Activated CD8-positive, alpha-beta T cell treated with anti-CD3 and anti-CD28 coated beads for 36 hours (primary cell): ENCODE data around the gene TSPAN4. TPM values are rescaled to one million over a fixed set of nuclear protein-coding genes. Genes with fewer than 3 reads are reported as not detected.

Experiments
- ATAC-seq: fragments of 200-7000 bp; cut with Tn5 transposase; one replicate; pipeline ENCODE4 v1.10.0; 2021; ENCODE audit warnings: mild to moderate bottlenecking, moderate library complexity
- CTCF ChIA-PET: fragments of 350-600 bp; sonication (Branson Sonifier 250); formaldehyde crosslinking; loops from one replicate; lab custom pipeline; 2021; ENCODE audit warnings: antibody characterized with exemption; lab: Charles Lee
- POLR2A ChIA-PET: fragments of 350-600 bp; sonication (Branson Sonifier 250); formaldehyde crosslinking; loops from one replicate; lab custom pipeline; 2021; ENCODE audit warnings: antibody characterized with exemption; lab: Charles Lee
- DNase-seq: peaks from one replicate; pipeline ENCODE4 v3.0.0-alpha.2; 2020
- H3K27ac Mint-ChIP-seq: one replicate; pipeline ENCODE4 v1.8.0; 2021; ENCODE audit warnings: mild to moderate bottlenecking, mixed read lengths
- H3K27me3 Mint-ChIP-seq: one replicate; pipeline ENCODE4 v1.8.0; 2021; ENCODE audit warnings: mixed read lengths
- H3K36me3 Mint-ChIP-seq: one replicate; pipeline ENCODE4 v1.8.0; 2021; ENCODE audit warnings: low read depth, mixed read lengths
- H3K4me1 Mint-ChIP-seq: one replicate; pipeline ENCODE4 v1.8.0; 2021; ENCODE audit warnings: low read depth, mixed read lengths
- H3K4me3 Mint-ChIP-seq: one replicate; pipeline ENCODE4 v1.8.0; 2021; ENCODE audit warnings: mild to moderate bottlenecking, moderate library complexity, mixed read lengths
- H3K9me3 Mint-ChIP-seq: one replicate; pipeline ENCODE4 v1.8.0; 2021; ENCODE audit warnings: mixed read lengths
- intact Hi-C: fragments of 100-400 bp; cut with micrococcal nuclease; formaldehyde crosslinking; loops from one replicate; pipeline ENCODE4 v1.10.0; 2022
- total RNA-seq, 2 experiments: library from RNA; stranded (reverse); gene quantifications; one replicate each; pipeline ENCODE4 v1.2.3, GENCODE V29; 2021
- TF ChIP-seq, protein P1 (sequence below): fragments of 200-600 bp; IDR thresholded peaks from one replicate; pipeline ENCODE4 v1.8.0; 2022; ENCODE audit warnings: antibody characterized with exemption, mild to moderate bottlenecking

TSPAN4 gene
- total RNA-seq, 2 experiments from 2014 or later, result 15.4 to 16.0 TPM

DNA sequence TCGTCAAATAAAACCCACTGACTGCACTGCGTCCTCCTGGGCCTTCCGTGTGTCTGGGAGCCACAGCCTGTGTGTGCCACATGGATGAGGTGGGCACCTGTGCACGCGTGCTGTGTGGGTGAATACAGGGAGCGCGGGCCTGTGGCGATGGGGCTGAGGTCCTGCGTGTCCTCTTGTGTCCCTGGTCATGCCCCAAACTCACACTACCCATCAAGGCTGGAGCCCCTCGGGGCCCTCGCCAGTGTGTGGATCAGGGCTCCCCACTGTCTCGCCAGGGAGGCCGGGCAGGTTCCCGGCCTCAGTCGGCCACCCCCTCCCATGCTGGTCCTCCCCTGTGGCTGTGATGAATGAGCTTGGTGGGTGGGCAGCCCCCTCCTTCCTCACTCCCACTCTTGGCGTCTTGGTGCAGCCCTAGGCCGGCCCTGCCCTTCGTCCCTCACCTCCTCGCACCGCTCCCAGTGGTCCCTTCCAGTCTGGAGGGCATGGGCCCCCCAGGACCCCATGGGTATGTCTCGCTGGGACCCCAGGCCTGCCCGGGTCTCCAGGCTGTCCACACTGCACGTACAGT is 10.6 kb upstream of the TSPAN4 start:
- H3K27ac Mint-ChIP-seq, result no peak overlapping the region
- ATAC-seq (no peak), DNase-seq (no peak)
- no peak overlapping the region for H3K4me3 Mint-ChIP-seq
- TF ChIP-seq, protein P1, sequence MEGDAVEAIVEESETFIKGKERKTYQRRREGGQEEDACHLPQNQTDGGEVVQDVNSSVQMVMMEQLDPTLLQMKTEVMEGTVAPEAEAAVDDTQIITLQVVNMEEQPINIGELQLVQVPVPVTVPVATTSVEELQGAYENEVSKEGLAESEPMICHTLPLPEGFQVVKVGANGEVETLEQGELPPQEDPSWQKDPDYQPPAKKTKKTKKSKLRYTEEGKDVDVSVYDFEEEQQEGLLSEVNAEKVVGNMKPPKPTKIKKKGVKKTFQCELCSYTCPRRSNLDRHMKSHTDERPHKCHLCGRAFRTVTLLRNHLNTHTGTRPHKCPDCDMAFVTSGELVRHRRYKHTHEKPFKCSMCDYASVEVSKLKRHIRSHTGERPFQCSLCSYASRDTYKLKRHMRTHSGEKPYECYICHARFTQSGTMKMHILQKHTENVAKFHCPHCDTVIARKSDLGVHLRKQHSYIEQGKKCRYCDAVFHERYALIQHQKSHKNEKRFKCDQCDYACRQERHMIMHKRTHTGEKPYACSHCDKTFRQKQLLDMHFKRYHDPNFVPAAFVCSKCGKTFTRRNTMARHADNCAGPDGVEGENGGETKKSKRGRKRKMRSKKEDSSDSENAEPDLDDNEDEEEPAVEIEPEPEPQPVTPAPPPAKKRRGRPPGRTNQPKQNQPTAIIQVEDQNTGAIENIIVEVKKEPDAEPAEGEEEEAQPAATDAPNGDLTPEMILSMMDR, result no peak
- H3K4me1 Mint-ChIP-seq, result peaks cover 37% of the 10 kb centered on the region
- no peaks in the 10 kb centered on the region for H3K9me3 Mint-ChIP-seq
- H3K36me3 Mint-ChIP-seq, result no peaks in the 10 kb centered on the region
- peaks cover 40% of the 10 kb centered on the region for H3K27me3 Mint-ChIP-seq
- ChIA-PET POLR2A (interaction anchor here (0.6 to 21.1 kb wide), 3 partner anchors 9 to 79 kb away, joined by 3 to 273 read pairs (median 81); partner anchors contain the start of genes PNPLA2, POLR2L, RPLP2 and TSPAN4), CTCF (interaction anchor here (1.2 to 2.4 kb wide), 2 partner anchors 12 to 106 kb away, joined by 3 to 11 read pairs; partner anchors contain the start of gene PNPLA2)
- intact Hi-C loops, result no loop called here

DNA sequence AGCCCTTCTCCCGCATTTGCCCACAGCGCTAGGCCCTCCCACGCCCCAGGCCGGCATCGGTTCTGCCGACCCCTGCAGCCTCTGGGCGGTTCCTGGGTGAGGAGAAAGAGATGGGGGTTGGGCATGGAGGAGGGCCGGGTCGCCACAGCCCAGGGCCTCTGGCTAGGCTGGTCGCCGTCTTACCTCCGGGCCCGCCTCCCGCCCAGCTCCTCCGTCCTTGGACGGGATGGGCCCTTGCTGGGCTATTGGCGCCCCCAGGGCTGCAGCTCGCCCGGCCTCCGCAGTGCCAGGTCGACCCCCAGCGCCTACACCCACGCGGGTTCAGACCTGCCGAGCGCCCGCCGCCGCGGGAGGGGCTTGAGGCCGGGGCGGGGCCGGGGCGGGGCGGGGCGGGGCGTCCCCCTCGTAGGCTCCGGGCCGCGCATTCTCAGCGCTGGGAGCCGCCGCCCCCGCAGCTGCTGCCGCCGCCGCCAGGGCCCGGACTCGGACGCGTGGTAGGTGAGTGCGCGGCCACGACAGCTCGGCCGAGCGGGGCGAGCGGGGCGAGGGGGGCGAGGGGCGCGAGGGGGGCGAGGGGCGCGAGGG is 10.0 kb upstream of the TSPAN4 start, which contains the start of gene CD151:
Gene CD151 (plus strand): TSS at position 424 of the 585 bp plus-strand sequence. CDS start 3,118 bp downstream, outside the sequence.
- peaks cover 37% of the 10 kb centered on the region for H3K27me3 Mint-ChIP-seq
- ChIA-PET POLR2A (interaction anchor here (1.0 to 21.1 kb wide), 3 partner anchors 9 to 17 kb away, joined by 3 to 273 read pairs (median 81); partner anchors contain the start of genes PNPLA2, POLR2L, RPLP2 and TSPAN4), CTCF (interaction anchor here (1.2 to 2.4 kb wide), 2 partner anchors 13 to 106 kb away, joined by 3 to 11 read pairs; partner anchors contain the start of gene PNPLA2)
- ATAC-seq, result peak; percentile 46
- H3K9me3 Mint-ChIP-seq, result no peaks in the 10 kb centered on the region
- no peaks in the 10 kb centered on the region for H3K36me3 Mint-ChIP-seq
- peak; percentile 66 for DNase-seq
- intact Hi-C loops, result no loop called here
- TF ChIP-seq, protein P1, result no peak
- peaks cover 34% of the 10 kb centered on the region for H3K4me1 Mint-ChIP-seq
- no peak within 1 kb of the TSS for H3K27ac Mint-ChIP-seq
- H3K4me3 Mint-ChIP-seq, result peak within 1 kb of the TSS; percentile 64

GRCh38 chr11:833114-833791 is 9.4 kb upstream of the TSPAN4 start:
- TF ChIP-seq, protein P1, result no peak
- H3K4me1 Mint-ChIP-seq, result peaks cover 30% of the 10 kb centered on the region

GRCh38 chr11:833849-834311 is 8.8 kb upstream of the TSPAN4 start:
- peaks cover 26% of the 10 kb centered on the region for H3K27me3 Mint-ChIP-seq
- H3K4me3 Mint-ChIP-seq, result peak overlapping the region; percentile 64
- H3K27ac Mint-ChIP-seq, result no peak overlapping the region
- intact Hi-C loops, result no loop called here
- ChIA-PET CTCF (interaction anchor here (1.0 to 1.3 kb wide), 2 partner anchors 14 to 23 kb away, joined by 3 to 6 read pairs; no protein-coding TSS in a partner anchor), POLR2A (interaction anchor here (1.1 to 21.1 kb wide), 3 partner anchors 9 to 18 kb away, joined by 3 to 273 read pairs (median 11); partner anchors contain the start of genes PNPLA2, RPLP2 and TSPAN4)
- H3K9me3 Mint-ChIP-seq, result no peaks in the 10 kb centered on the region
- ATAC-seq (no peak), DNase-seq (no peak)
- TF ChIP-seq, protein P1, result no peak
- H3K4me1 Mint-ChIP-seq, result peaks cover 29% of the 10 kb centered on the region
- peaks cover 4% of the 10 kb centered on the region for H3K36me3 Mint-ChIP-seq

More at GRCh38 chr11:833114-833791, 9.4 kb upstream of the TSPAN4 start:
- DNase-seq (peak; percentile 65), ATAC-seq (peak; percentile 38)
- Mint-ChIP-seq H3K4me3 (peak overlapping the region; percentile 64), H3K27me3 (peaks cover 31% of the 10 kb centered on the region), H3K36me3 (peaks cover 3% of the 10 kb centered on the region), H3K9me3 (no peaks in the 10 kb centered on the region), H3K27ac (no peak overlapping the region)
- intact Hi-C loops, result no loop called here
- POLR2A ChIA-PET, result interaction anchor here (1.0 to 21.1 kb wide), 4 partner anchors 8 to 17 kb away, joined by 3 to 273 read pairs (median 46); partner anchors contain the start of genes PNPLA2, POLR2L, RPLP2 and TSPAN4
- CTCF ChIA-PET, result interaction anchor here (1.0 to 2.4 kb wide), 3 partner anchors 14 to 107 kb away, joined by 3 to 11 read pairs (median 3); partner anchors contain the start of gene PNPLA2
